Measurements from ENCODE around the gene PC.
"Not testable (repeated sequence)": the region's sequence is repeated elsewhere in the genome, so short reads cannot be mapped to it uniquely, and the experiment has no call there.

PC gene

GRCh38 chr11:66958232-66958955 is at the start of gene PC:
TSS of gene PC (minus strand) at chr11:66958383. CDS start at chr11:66872159, 86,224 bp downstream.
- DNase-seq, result peak; percentile 96

- no peak for DNase-seq
Observed at GRCh38 chr11:67007126-67007525, 48.9 kb upstream of the PC start.

GRCh38 chr11:67006029-67006884 is 48.1 kb upstream of the PC start:
- no peak for DNase-seq

- DNase-seq, result not testable (repeated sequence)
Observed at GRCh38 chr11:67005200-67005599, 47.0 kb upstream of the PC start.

GRCh38 chr11:67002921-67003411 is 44.8 kb upstream of the PC start:
- DNase-seq, result no peak

- DNase-seq, result no peak
Observed at GRCh38 chr11:67002297-67002913, 44.2 kb upstream of the PC start.

GRCh38 chr11:67001332-67001731 is 43.1 kb upstream of the PC start:
- DNase-seq, result no peak

GRCh38 chr11:66999555-66999954 is 41.4 kb upstream of the PC start:
- DNase-seq, result no peak

- DNase-seq, result no peak
Observed at GRCh38 chr11:66996609-66997273, 38.6 kb upstream of the PC start.

GRCh38 chr11:66992041-66992440 is 33.9 kb upstream of the PC start:
- DNase-seq, result no peak

- DNase-seq, result not testable (repeated sequence)
Observed at GRCh38 chr11:66989360-66989759, 31.2 kb upstream of the PC start.

GRCh38 chr11:66988741-66989140 is 30.6 kb upstream of the PC start:
- not testable (repeated sequence) for DNase-seq

- DNase-seq, result no peak
Observed at GRCh38 chr11:66987924-66988637, 29.9 kb upstream of the PC start.

- DNase-seq, result no peak
Observed at GRCh38 chr11:66987158-66987620, 29.0 kb upstream of the PC start.

- no peak for DNase-seq
Observed at GRCh38 chr11:66986178-66986545, 28.0 kb upstream of the PC start.

GRCh38 chr11:66985508-66986177 is 27.5 kb upstream of the PC start:
- no peak for DNase-seq

GRCh38 chr11:66983275-66983924 is 25.2 kb upstream of the PC start:
- DNase-seq, result no peak

GRCh38 chr11:66981976-66982578 is 23.9 kb upstream of the PC start:
- DNase-seq, result peak; percentile 58

- no peak for DNase-seq
Observed at GRCh38 chr11:66979336-66979980, 21.3 kb upstream of the PC start.

- no peak for DNase-seq
Observed at GRCh38 chr11:66978717-66979116, 20.5 kb upstream of the PC start.

All from activated CD8-positive, alpha-beta memory T cell treated with anti-CD3 and anti-CD28 coated beads, Interleukin-2, amount 50 U/mL, for 48 hours (primary cell).